Stimulated activated CD4-positive, alpha-beta T cell treated with anti-CD3 and anti-CD28 coated beads, Interleukin-1b, Interleukin-23, amount 100 ng/mL, for 1 hour (primary cell): ENCODE measurements around the gene KRTAP19-7.

Experiments
- DNase-seq, 2 donors: peaks; one replicate each; pipeline ENCODE4 v3.0.0-alpha.2; 2020; ENCODE audit warnings: low read depth in 2 of 2

KRTAP19-7 gene

GRCh38 chr21:30561264-30561895 lies at the start of gene KRTAP19-7:
KRTAP19-7 (minus strand) TSS chr21:30561314; CDS start chr21:30561289, 25 bp downstream.
- no peak for DNase-seq

DNA sequence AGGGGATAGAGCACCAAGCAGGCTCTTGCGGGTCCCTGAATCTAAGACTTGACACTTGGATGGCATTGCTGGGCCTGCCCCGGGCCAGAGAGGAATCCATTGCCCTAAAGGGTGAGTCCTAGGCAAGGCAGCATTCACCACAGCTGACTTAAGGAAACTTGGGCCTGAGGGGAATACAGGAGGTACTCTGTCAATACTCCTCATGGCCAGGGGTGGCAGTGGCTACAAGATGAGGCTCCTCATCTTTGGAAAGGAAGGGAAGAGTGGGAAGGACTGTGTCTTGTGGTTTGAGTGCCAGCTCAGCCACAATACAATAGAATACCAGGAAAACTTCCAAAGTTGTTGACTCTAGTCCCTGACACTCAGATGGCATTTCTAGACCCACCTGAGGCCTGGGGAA lies 44.9 kb upstream of the KRTAP19-7 start:
- no peak for DNase-seq

DNA sequence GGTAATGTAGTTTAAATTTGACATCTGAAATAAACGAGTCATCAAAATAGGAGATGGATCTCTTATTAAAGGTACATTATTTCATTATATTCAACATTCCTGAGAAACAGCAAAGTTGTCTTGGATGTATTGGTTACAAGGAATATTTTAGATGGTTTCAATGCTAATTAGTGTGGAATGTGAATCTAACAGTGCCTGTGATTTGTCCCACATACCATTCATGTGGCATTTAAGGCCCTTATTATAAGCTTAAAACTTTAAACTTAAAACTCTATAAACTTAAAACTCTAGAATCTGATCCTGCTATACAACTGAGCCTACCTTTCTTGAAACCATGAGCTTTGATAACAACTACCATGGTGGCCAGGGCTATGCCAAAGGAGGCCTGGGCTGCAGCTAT lies 39.7 kb upstream of the KRTAP19-7 start, which contains the start of gene KRTAP22-1:
Gene KRTAP22-1 (plus strand): TSS at position 301 of the 400 bp plus-strand sequence.
- no peak for DNase-seq

GRCh38 chr21:30598802-30599201 lies 37.7 kb upstream of the KRTAP19-7 start, which contains the start of gene KRTAP6-2:
KRTAP6-2 (minus strand) TSS chr21:30598902; CDS start chr21:30598874, 28 bp downstream.
- DNase-seq = no peak

DNA sequence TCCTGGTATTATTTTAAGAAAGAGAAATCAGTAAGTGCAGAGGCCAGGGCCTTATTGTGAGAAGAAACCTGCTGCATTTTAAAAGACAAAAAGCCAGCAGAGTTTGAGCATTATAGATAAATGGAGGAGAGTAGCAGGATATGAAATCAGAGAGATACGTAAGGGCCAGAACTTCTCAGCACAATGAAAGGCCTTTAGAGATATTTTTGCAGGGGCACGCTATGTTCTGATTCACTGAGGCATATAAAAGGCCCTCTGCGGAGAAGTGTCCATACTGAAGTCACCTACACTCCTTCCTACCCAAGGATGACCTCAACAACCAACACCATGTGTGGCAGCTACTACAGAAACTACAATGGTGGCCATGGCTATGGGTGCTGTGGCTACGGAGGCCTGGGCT lies 31.0 kb upstream of the KRTAP19-7 start, which contains the start of gene KRTAP6-3:
Gene KRTAP6-3 (plus strand): TSS at position 301 of the 400 bp plus-strand sequence. CDS start 6 bp downstream, at position 307.
- DNase-seq = no peak

- DNase-seq = no peak
These were observed 29.2 kb upstream of the KRTAP19-7 start, which contains the start of gene KRTAP22-2 for GRCh38 chr21:30590297-30590696. KRTAP22-2 (minus strand) TSS chr21:30590397.

DNA sequence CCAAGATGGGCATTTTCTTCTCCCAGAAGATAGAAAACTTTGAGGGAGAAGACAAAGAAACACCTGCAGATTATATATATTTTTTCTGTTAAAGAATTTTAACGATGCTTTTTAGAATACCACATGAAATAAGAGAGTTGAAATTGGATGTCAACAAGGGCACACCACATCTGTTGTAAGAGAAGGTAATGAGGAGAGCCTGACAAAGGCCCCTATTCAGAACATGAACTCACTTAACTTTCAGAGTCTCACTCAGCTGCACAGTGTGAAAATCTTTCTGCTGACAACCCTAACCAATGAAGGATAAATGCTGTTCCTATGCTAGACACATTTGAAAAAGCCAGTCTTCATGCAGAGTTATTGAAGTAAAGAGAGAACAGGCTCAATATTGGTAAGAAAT lies 21.8 kb upstream of the KRTAP19-7 start:
- DNase-seq = no peak

- DNase-seq = no peak
These were observed 19.0 kb upstream of the KRTAP19-7 start for GRCh38 chr21:30580132-30580531.

DNA sequence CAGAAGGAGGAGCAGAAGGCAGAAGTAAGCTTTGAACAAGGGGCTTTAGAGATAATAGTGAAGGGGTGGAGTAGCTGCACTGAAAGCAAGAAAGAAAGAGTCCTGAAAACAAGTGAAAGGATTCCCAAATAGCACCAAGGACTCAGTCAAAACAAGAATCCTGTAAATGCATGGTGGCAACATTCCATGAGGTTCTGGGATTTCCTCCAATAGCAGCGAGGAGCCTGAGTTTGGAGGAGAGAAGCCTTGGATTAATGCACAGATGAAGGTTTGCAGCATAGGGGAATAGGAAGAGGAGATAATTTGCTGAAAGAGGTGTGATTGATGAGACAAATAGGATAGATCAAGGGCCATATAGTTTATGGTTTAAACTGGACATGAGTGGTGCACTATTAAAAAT lies 18.2 kb upstream of the KRTAP19-7 start:
- DNase-seq = no peak

DNA sequence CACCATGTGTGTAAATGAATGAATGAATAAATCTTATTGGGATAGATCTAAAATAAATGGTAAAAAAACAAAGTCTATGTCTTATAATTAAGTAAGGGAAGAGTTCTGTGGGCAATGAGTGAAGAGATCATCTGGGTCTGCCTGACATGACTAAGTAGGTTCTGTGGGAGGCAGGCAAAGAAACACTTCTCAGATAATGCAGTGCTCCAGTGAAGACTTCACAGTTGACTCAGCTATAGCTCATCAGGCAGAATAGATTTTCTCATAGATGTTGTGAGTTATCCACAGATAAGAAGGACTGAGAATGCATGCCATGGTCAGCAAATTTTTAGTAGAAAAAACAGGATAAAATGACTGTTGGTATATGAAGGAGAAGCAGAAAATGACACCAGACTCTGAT lies 16.7 kb upstream of the KRTAP19-7 start:
- no peak for DNase-seq

GRCh38 chr21:30567617-30568016 lies 6.5 kb upstream of the KRTAP19-7 start:
- no peak for DNase-seq

GRCh38 chr21:30563630-30564029 lies 2.5 kb upstream of the KRTAP19-7 start:
- no peak for DNase-seq

DNA sequence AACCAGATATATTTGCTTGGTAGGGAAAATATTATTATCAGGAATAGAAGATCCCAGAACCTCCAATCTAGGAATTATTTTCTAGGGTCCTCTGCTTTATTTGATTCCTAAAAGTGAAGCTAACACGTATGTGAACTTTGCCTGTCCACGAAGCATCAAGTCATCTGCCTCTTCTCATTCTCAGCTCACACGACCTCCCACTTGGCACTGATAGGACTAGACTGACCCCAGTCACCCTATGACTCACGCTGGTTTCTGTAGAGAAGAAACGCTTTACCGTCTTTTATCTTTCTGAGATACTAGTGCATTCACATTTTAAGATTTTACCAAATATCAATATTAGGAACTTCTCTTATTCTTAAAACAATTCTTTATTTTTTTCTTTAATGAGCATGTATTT lies 2.0 kb upstream of the KRTAP19-7 start:
- DNase-seq = no peak

- no peak for DNase-seq
These were observed 843 bp upstream of the KRTAP19-7 start for GRCh38 chr21:30561957-30562356.

DNA sequence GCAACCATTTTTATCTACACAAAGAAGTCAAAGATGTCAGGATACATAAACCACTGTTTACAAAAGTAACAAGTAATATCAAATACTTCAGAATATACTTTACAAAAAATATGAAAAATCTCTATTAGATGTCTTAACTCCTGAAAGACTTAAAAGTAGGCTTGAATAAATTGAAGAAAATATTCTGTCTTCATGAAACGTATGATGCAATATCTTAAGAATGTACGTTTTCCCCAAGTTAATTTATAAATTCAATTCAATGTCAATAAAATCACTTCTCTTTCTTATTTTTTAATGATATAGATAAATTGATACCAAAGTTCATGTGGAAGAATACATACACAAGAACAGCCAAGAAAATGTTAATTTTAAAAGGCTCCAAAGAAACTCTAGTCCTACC lies 6.0 kb downstream of the KRTAP19-7 start:
- no peak for DNase-seq

DNA sequence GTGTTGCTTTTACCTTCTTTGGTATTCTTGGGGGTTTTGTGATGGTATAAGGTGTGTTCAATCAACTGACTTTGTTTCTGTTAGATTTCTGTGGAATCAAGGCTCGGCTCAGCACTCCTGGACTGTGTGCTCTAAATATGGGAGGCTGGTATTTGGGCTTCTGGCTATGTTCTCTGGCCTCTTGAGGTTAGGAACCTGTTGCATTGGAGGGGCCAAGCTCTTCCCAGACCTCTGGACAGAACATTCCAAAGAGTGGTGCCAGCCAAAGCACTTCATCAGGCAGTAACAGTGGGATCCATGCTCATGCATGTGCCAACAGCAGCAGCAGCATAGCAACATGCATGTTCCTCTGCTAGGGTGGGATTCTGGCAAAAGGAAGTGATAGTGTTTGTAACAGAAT lies 8.3 kb downstream of the KRTAP19-7 start:
- DNase-seq = no peak

DNA sequence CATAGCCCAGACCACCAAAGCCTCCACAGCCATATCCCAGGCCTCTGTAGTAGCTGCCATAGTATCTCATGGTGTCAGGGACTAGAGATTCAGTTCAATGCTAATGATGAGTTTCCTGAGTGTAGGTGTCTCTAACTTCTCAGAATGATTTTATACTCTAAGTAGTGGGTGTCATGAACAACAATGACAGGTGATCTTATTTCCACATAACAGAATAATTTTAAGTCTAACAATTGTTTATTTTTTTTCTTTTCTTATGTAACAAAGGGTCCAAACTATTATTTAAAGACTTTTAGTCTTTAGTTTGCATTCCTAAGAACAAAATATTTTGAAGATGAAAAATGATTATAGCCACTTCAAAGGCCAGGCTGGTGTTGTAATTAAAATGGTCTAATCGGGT lies 19.4 kb downstream of the KRTAP19-7 start, which contains the start of gene KRTAP19-6:
Gene KRTAP19-6 (minus strand): TSS at position 101 of the 400 bp plus-strand sequence. CDS start 31 bp downstream, at position 70.
- DNase-seq = no peak

DNA sequence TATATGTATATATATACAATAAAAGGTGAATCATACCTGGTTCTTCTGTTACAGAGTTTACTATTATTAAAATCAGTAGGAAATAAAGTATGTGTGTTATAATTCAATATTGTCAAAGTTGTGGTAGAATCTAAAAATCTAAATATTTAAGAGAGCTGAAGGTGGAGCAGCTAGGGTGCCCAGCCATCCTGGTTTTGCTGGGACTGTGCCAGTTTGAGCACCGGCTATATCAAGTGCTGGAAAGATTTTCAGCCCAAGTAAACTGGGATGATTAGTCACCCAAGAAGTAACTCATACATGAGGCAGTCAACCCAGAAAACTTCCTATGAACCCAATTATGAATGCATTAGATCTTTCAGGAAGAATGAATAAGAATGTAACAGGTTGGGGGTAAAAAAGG lies 42.2 kb downstream of the KRTAP19-7 start:
- no peak for DNase-seq

GRCh38 chr21:30515681-30516080 lies 45.4 kb downstream of the KRTAP19-7 start:
- no peak for DNase-seq
